ENCODE measurements around the gene TMEM200A.

The TMEM200A gene

GRCh38 chr6:130470766-130471165 lies 104.9 kb downstream of the TMEM200A start:
- Histone ChIP-seq H3K36me3 (replicated peaks; ENCODE audit: low read depth, low read length) (no peaks in the 10 kb centered on the region), H3K4me2 (ENCODE audit: low read length) (no peak overlapping the region), H3K4me1 (ENCODE audit: low read length) (no peaks in the 10 kb centered on the region), H3K4me3 (ENCODE audit: low read length) (no peak overlapping the region), H3K79me2 (ENCODE audit: low read length) (no peaks in the 10 kb centered on the region), H3K9me3 (ENCODE audit: insufficient read depth, low read length) (no peaks in the 10 kb centered on the region), H3K27me3 (ENCODE audit: low read depth, low read length) (no peaks in the 10 kb centered on the region), H3K27ac (ENCODE audit: low read length) (no peak overlapping the region), H4K20me1 (ENCODE audit: insufficient read depth, low read length) (no peaks in the 10 kb centered on the region), H3K9ac (ENCODE audit: low read length) (no peak overlapping the region), H2AFZ (ENCODE audit: low read depth, low read length) (no peak overlapping the region)
- no peak for TF ChIP-seq EZH2phosphoT487 (IDR thresholded peaks at IDR 0.05; ENCODE audit: low read depth)
- TF ChIP-seq CTCF (IDR thresholded peaks at IDR 0.05; ENCODE audit: low read depth, low read length): no peak

- H3K9me3 ChIP-seq (ENCODE audit: insufficient read depth, low read length): no peaks in the 10 kb centered on the region
- no peak for TF ChIP-seq CTCF (IDR thresholded peaks at IDR 0.05; ENCODE audit: low read depth, low read length)
- no peak for TF ChIP-seq EZH2phosphoT487 (IDR thresholded peaks at IDR 0.05; ENCODE audit: low read depth)
- no peaks in the 10 kb centered on the region for H4K20me1 ChIP-seq (ENCODE audit: insufficient read depth, low read length)
- H3K27me3 ChIP-seq (ENCODE audit: low read depth, low read length): no peaks in the 10 kb centered on the region
- no peak overlapping the region for H3K27ac ChIP-seq (ENCODE audit: low read length)
- H2AFZ ChIP-seq (ENCODE audit: low read depth, low read length): no peak overlapping the region
- H3K36me3 ChIP-seq (replicated peaks; ENCODE audit: low read depth, low read length): no peaks in the 10 kb centered on the region
- H3K4me3 ChIP-seq (ENCODE audit: low read length): no peak overlapping the region
- no peak overlapping the region for H3K4me2 ChIP-seq (ENCODE audit: low read length)
- H3K9ac ChIP-seq (ENCODE audit: low read length): no peak overlapping the region
- H3K79me2 ChIP-seq (ENCODE audit: low read length): no peaks in the 10 kb centered on the region
- no peaks in the 10 kb centered on the region for H3K4me1 ChIP-seq (ENCODE audit: low read length)
Observed at GRCh38 chr6:130473886-130474285, 108.1 kb downstream of the TMEM200A start.

- Histone ChIP-seq H2AFZ (ENCODE audit: low read depth, low read length) (no peak overlapping the region), H3K9me3 (ENCODE audit: insufficient read depth, low read length) (no peaks in the 10 kb centered on the region), H3K4me2 (ENCODE audit: low read length) (no peak overlapping the region), H3K27me3 (ENCODE audit: low read depth, low read length) (no peaks in the 10 kb centered on the region), H3K9ac (ENCODE audit: low read length) (no peak overlapping the region), H4K20me1 (ENCODE audit: insufficient read depth, low read length) (no peaks in the 10 kb centered on the region), H3K79me2 (ENCODE audit: low read length) (no peaks in the 10 kb centered on the region), H3K27ac (ENCODE audit: low read length) (no peak overlapping the region), H3K4me1 (ENCODE audit: low read length) (no peaks in the 10 kb centered on the region), H3K4me3 (ENCODE audit: low read length) (no peak overlapping the region), H3K36me3 (replicated peaks; ENCODE audit: low read depth, low read length) (no peaks in the 10 kb centered on the region)
- no peak for TF ChIP-seq CTCF (IDR thresholded peaks at IDR 0.05; ENCODE audit: low read depth, low read length)
- no peak for TF ChIP-seq EZH2phosphoT487 (IDR thresholded peaks at IDR 0.05; ENCODE audit: low read depth)
Observed at GRCh38 chr6:130482645-130483390, 117.0 kb downstream of the TMEM200A start.

- TF ChIP-seq CTCF (IDR thresholded peaks at IDR 0.05; ENCODE audit: low read depth, low read length) (no peak), EZH2phosphoT487 (IDR thresholded peaks at IDR 0.05; ENCODE audit: low read depth) (no peak)
- H3K9me3 ChIP-seq (ENCODE audit: insufficient read depth, low read length): no peaks in the 10 kb centered on the region
- H3K9ac ChIP-seq (ENCODE audit: low read length): no peak overlapping the region
- H3K4me2 ChIP-seq (ENCODE audit: low read length): no peak overlapping the region
- H4K20me1 ChIP-seq (ENCODE audit: insufficient read depth, low read length): no peaks in the 10 kb centered on the region
- no peaks in the 10 kb centered on the region for H3K4me1 ChIP-seq (ENCODE audit: low read length)
- H3K27me3 ChIP-seq (ENCODE audit: low read depth, low read length): no peaks in the 10 kb centered on the region
- no peaks in the 10 kb centered on the region for H3K79me2 ChIP-seq (ENCODE audit: low read length)
- H3K4me3 ChIP-seq (ENCODE audit: low read length): no peak overlapping the region
- H2AFZ ChIP-seq (ENCODE audit: low read depth, low read length): no peak overlapping the region
- no peaks in the 10 kb centered on the region for H3K36me3 ChIP-seq (replicated peaks; ENCODE audit: low read depth, low read length)
- no peak overlapping the region for H3K27ac ChIP-seq (ENCODE audit: low read length)
Observed at GRCh38 chr6:130485870-130486269, 120.1 kb downstream of the TMEM200A start.

All from OCI-LY3 (cell line).